MCF 10A (cell line): ENCODE measurements around the gene FPR2. TPM values are rescaled to one million over a fixed set of nuclear protein-coding genes. Genes with fewer than 3 reads are reported as not detected.

Experiments used
- BruUV-seq: library from RNA; stranded (reverse); fragments of 400-500 nt; replicated peaks from 2 replicates; lab custom pipeline; 2021; lab: Mats Ljungman, UMichigan
- CTCF ChIA-PET: fragments of 300-600 bp; sonication (Branson Sonifier 250); formaldehyde crosslinking; extraction: SDS; loops from one replicate; lab custom pipeline; 2021; ENCODE audit warnings: antibody characterized with exemption, inconsistent platforms; lab: Yijun Ruan, JAX
- POLR2A ChIA-PET: fragments of 300-600, 350-650 bp; sonication (Branson Sonifier 250); formaldehyde crosslinking; extraction: SDS; loops from one replicate; lab custom pipeline; 2020; ENCODE audit warnings: antibody characterized with exemption, inconsistent platforms; lab: Yijun Ruan, JAX
- DNase-seq: peaks from one replicate; pipeline ENCODE4 v3.0.0-alpha.2; 2018; ENCODE audit not compliant: unreplicated experiment
- H3K27ac Mint-ChIP-seq: one replicate; pipeline ENCODE4 v1.8.0; 2022; ENCODE audit warnings: mild to moderate bottlenecking, low read depth, mixed read lengths; ENCODE audit not compliant: unreplicated experiment
- H3K27me3 Mint-ChIP-seq: one replicate; pipeline ENCODE4 v1.8.0; 2022; ENCODE audit warnings: mixed read lengths; ENCODE audit not compliant: insufficient read depth, unreplicated experiment
- H3K36me3 Mint-ChIP-seq: one replicate; pipeline ENCODE4 v1.8.0; 2022; ENCODE audit warnings: mild to moderate bottlenecking, moderate library complexity, mixed read lengths; ENCODE audit not compliant: insufficient read depth, unreplicated experiment
- H3K4me1 Mint-ChIP-seq: one replicate; pipeline ENCODE4 v1.8.0; 2022; ENCODE audit warnings: mixed read lengths; ENCODE audit not compliant: insufficient read depth, unreplicated experiment
- H3K4me3 Mint-ChIP-seq: one replicate; pipeline ENCODE4 v1.8.0; 2022; ENCODE audit warnings: mild to moderate bottlenecking, moderate library complexity, mixed read lengths; ENCODE audit not compliant: unreplicated experiment
- H3K9me3 Mint-ChIP-seq: one replicate; pipeline ENCODE4 v1.8.0; 2022; ENCODE audit warnings: mixed read lengths; ENCODE audit not compliant: unreplicated experiment
- intact Hi-C: fragments of 100-400 bp; cut with micrococcal nuclease; formaldehyde crosslinking; loops from 2 replicates; pipeline ENCODE4 v1.14.1; 2022
- total RNA-seq: library from RNA; stranded (reverse); gene quantifications from 2 replicates; pipeline ENCODE4 v1.2.3, GENCODE V29; 2022
- TF ChIP-seq, protein P1 (sequence below): fragments of 200-600 bp; IDR thresholded peaks from one replicate; pipeline ENCODE4 v1.8.0; 2022; ENCODE audit warnings: antibody characterized with exemption, mild to moderate bottlenecking; ENCODE audit not compliant: unreplicated experiment

FPR2 gene
- total RNA-seq, 1 experiment from 2014 or later, result not detected

GRCh38 chr19:51746731-51747130 lies 14.2 kb upstream of the FPR2 start:
- H3K27ac Mint-ChIP-seq, result no peak overlapping the region
- H3K4me1 Mint-ChIP-seq, result peaks cover 34% of the 10 kb centered on the region
- intact Hi-C loops, result no loop called here
- TF ChIP-seq, protein P1, sequence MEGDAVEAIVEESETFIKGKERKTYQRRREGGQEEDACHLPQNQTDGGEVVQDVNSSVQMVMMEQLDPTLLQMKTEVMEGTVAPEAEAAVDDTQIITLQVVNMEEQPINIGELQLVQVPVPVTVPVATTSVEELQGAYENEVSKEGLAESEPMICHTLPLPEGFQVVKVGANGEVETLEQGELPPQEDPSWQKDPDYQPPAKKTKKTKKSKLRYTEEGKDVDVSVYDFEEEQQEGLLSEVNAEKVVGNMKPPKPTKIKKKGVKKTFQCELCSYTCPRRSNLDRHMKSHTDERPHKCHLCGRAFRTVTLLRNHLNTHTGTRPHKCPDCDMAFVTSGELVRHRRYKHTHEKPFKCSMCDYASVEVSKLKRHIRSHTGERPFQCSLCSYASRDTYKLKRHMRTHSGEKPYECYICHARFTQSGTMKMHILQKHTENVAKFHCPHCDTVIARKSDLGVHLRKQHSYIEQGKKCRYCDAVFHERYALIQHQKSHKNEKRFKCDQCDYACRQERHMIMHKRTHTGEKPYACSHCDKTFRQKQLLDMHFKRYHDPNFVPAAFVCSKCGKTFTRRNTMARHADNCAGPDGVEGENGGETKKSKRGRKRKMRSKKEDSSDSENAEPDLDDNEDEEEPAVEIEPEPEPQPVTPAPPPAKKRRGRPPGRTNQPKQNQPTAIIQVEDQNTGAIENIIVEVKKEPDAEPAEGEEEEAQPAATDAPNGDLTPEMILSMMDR, result no peak
- CTCF ChIA-PET, result interaction anchor here (1.8 kb wide), 1 partner anchor 30 kb away, joined by 4 read pairs; no protein-coding TSS in a partner anchor
- POLR2A ChIA-PET, result no interaction called here
- H3K27me3 Mint-ChIP-seq, result no peaks in the 10 kb centered on the region
- no peak for DNase-seq
- peaks cover 56% of the 10 kb centered on the region for H3K36me3 Mint-ChIP-seq
- no peaks in the 10 kb centered on the region for H3K9me3 Mint-ChIP-seq
- no TSS peak for BruUV-seq
- H3K4me3 Mint-ChIP-seq, result no peak overlapping the region

- TF ChIP-seq, protein P1, result no peak
- DNase-seq, result peak; percentile 45
- Mint-ChIP-seq H3K36me3 (peaks cover 44% of the 10 kb centered on the region), H3K4me3 (peak overlapping the region; percentile 84), H3K4me1 (peaks cover 26% of the 10 kb centered on the region), H3K27me3 (no peaks in the 10 kb centered on the region), H3K9me3 (no peaks in the 10 kb centered on the region), H3K27ac (peak overlapping the region; percentile 96)
- CTCF ChIA-PET, result interaction anchor here (3.1 kb wide), 1 partner anchor 27 kb away, joined by 17 read pairs; no protein-coding TSS in a partner anchor
- intact Hi-C loops, result loop anchor here (2.0 kb wide), 1 partner anchor 23 kb away; no protein-coding TSS in a partner anchor
- BruUV-seq, result no TSS peak
- POLR2A ChIA-PET, result interaction anchor here (3.5 kb wide), 1 partner anchor 23 kb away, joined by 14 read pairs; no protein-coding TSS in a partner anchor
These were observed 11.0 kb upstream of the FPR2 start for GRCh38 chr19:51749979-51750378.

DNA sequence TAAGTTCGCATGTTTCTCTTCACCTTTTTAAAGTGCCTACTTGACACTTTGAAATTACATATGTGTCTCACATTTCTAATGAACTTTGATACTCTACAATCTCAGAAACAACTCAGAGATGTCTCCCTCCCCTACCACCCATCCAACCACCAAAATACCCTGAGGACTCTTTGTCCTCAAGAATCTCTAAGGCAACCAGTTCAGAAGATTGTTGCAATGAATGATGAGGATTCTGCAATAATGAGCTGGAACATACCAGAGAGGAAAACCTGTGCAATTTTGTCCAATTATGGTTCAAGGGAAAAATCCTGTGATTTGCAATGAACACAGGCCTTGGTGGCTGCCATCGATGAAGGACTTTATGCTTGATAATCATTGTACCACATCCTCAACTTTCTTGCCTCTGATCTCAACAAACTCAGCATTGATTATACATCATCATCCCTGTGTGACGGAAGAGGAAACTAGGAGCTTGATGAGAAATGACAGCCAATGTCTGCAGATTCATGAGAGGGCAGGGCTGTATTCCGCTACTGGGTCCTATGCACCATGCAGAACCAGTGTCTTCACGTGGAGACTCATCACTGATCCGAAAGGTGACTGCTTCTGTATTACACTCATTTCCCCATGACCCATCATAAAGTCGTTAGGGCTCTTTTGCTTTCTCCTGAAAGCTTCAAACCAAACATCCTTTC lies 10.4 kb upstream of the FPR2 start:
- POLR2A ChIA-PET, result interaction anchor here (1.0 to 3.5 kb wide), 3 partner anchors 12 to 28 kb away, joined by 3 to 14 read pairs (median 3); no protein-coding TSS in a partner anchor
- CTCF ChIA-PET, result interaction anchor here (0.6 to 3.1 kb wide), 2 partner anchors 27 to 278 kb away, joined by 3 to 17 read pairs; no protein-coding TSS in a partner anchor
- peak overlapping the region; percentile 84 for H3K4me3 Mint-ChIP-seq
- peaks cover 38% of the 10 kb centered on the region for H3K36me3 Mint-ChIP-seq
- TF ChIP-seq, protein P1, result no peak
- BruUV-seq, result no TSS peak
- no peaks in the 10 kb centered on the region for H3K27me3 Mint-ChIP-seq
- H3K9me3 Mint-ChIP-seq, result no peaks in the 10 kb centered on the region
- intact Hi-C loops, result loop anchor here (2.0 kb wide), 1 partner anchor 24 kb away; no protein-coding TSS in a partner anchor
- peak; percentile 69 for DNase-seq
- peak overlapping the region; percentile 96 for H3K27ac Mint-ChIP-seq
- H3K4me1 Mint-ChIP-seq, result peaks cover 26% of the 10 kb centered on the region

DNA sequence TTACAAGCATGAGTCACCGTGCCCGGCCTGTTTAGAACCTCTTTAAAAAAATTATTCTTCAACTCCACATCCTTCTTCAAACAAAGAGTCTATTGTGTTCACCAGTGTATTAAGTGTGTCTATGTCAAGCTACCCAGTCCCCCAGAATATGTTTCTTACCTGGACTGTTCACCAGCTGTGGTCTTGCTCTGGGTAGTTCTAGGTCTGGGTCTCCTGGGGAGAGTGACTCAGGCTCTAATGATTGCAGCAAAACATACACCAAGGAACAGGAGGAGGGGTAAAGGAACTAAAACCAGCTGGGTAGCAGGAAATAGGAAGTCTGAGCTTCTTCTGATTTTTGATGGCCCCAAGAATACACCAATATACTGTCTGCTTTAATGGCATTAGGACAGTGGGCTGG lies 9.3 kb upstream of the FPR2 start, which contains the start of gene FPR1:
TSS of gene FPR1 (minus strand) at position 224 of the 400 bp plus-strand sequence. CDS start 4,884 bp downstream, outside the sequence.
- H3K36me3 Mint-ChIP-seq, result peaks cover 30% of the 10 kb centered on the region
- ChIA-PET POLR2A (interaction anchor here (1.0 to 3.5 kb wide), 3 partner anchors 25 to 41 kb away, joined by 3 to 14 read pairs (median 4); no protein-coding TSS in a partner anchor), CTCF (interaction anchor here (0.6 to 3.1 kb wide), 3 partner anchors 22 to 37 kb away, joined by 3 to 17 read pairs (median 4); no protein-coding TSS in a partner anchor)
- no peaks in the 10 kb centered on the region for H3K27me3 Mint-ChIP-seq
- intact Hi-C loops, result loop anchor here (2.0 kb wide), 1 partner anchor 25 kb away; no protein-coding TSS in a partner anchor
- peaks cover 26% of the 10 kb centered on the region for H3K4me1 Mint-ChIP-seq
- TF ChIP-seq, protein P1, result no peak
- no peaks in the 10 kb centered on the region for H3K9me3 Mint-ChIP-seq
- no TSS peak for BruUV-seq
- peak within 1 kb of the TSS; percentile 96 for H3K27ac Mint-ChIP-seq
- DNase-seq, result peak; percentile 63
- H3K4me3 Mint-ChIP-seq, result peak within 1 kb of the TSS; percentile 84
